ENCODE results near the gene MOB2.

Gene MOB2

DNA sequence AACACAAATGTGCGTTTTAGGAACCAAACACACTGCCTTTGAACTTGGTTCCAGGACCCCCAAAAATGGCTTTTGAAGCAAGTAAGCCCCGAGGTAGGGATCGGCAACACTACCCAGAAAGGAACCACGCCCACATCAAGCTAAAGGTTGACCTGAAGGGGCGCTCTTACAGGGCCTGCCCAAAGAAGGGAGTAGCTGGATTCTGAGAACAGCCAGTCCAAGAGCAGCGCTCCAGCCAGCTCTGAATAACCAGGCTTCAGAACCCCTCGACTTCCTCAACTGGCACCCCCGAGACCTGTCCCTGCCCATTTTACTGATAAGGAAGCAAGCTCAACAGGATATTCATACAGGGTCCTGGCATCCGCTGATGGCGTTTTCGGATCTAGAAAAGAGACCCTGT lies 18.9 kb upstream of the MOB2 start:
- Histone ChIP-seq H3K18ac (ENCODE audit: low read length) (no peak overlapping the region), H2BK12ac (ENCODE audit: low read length) (no peak overlapping the region), H3K4me1 (ENCODE audit: control insufficient read depth in 2 of 2, insufficient read depth in 1 of 2, low read depth in 1 of 2, low read length in 2 of 2) (peaks cover 5 to 22% of the 10 kb centered on the region in 2 donors), H3K27me3 (ENCODE audit: control insufficient read depth in 3 of 3, insufficient read depth in 3 of 3, low read depth in 1 of 3, low read length in 3 of 3) (no peaks in the 10 kb centered on the region), H4K8ac (ENCODE audit: low read depth, low read length) (no peak overlapping the region), H3K23ac (ENCODE audit: low read depth, low read length, poor library complexity) (no peak overlapping the region), H3K4me2 (ENCODE audit: insufficient read depth, low read length, poor library complexity, severe bottlenecking) (no peak overlapping the region), H2BK5ac (ENCODE audit: low read length) (no peak overlapping the region), H3K27ac (replicated peaks; ENCODE audit: low read length) (no peak overlapping the region), H2BK15ac (ENCODE audit: low read length) (no peak overlapping the region), H3K4me3 (ENCODE audit: low read length in 2 of 2) (no peak overlapping the region), H3K79me1 (ENCODE audit: low read depth, low read length) (peaks cover 13% of the 10 kb centered on the region), H2AK5ac (ENCODE audit: low read depth, low read length) (no peak overlapping the region), H2AFZ (ENCODE audit: low read length) (no peak overlapping the region), H3K9me3 (replicated peaks in 1 of 2; ENCODE audit: control insufficient read depth in 2 of 2, insufficient read depth in 1 of 2, low read depth in 1 of 2, low read length in 2 of 2) (no peaks in the 10 kb centered on the region), H3K14ac (ENCODE audit: low read length) (no peak overlapping the region), H2BK120ac (ENCODE audit: low read depth, low read length) (no peak overlapping the region), H3K4ac (ENCODE audit: low read length) (no peak overlapping the region), H4K91ac (ENCODE audit: low read depth, low read length, poor library complexity) (no peak overlapping the region), H3K36me3 (replicated peaks in 1 of 2; ENCODE audit: control insufficient read depth in 2 of 2, insufficient read depth in 2 of 2, low read length in 2 of 2) (no peaks in the 10 kb centered on the region), H3K9ac (ENCODE audit: low read depth, low read length, poor library complexity) (no peak overlapping the region)
- no peak for DNase-seq (ENCODE audit: low spot score)
- WGBS, 2 donors (ENCODE audit: extremely low coverage in 2 of 2, insufficient read length in 2 of 2, insufficient replicate concordance in 1 of 2) = no CpG with 5 or more reads among the region's 11 CpGs

DNA sequence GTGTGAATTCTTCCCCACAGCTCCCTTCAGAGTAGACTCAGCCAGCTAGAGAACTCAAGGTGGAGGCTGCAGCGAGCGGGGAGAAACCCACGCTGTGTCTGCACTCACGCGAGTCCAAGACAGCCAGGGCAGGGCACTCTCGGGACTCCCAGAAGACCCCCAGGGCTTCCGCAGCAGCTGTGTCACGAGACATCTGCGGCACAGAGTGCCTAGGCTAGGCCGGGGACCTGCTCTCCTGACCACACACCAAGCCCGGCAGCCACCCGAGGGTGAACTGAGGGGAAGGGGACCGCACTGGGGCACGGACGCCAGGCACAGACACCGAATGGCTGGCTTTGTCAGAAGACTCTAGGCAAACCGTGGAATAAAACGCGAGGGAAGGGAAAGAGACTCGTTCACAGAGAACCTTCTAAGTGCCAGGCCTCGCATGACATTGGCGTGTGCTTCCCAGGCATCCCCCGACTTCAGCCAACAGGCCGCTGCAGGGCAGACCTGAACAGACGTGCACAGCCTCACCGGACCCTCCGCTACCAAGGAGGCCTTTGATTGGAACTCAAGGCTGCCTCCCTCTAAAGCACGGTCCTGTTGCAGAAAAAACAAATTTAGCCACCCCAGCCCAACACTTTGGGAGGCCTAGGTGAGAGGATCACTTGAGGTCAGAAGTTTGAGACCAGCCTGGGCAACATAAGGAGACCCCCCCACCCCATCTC lies 18.2 kb upstream of the MOB2 start:
- H3K14ac ChIP-seq (ENCODE audit: low read length) = no peak overlapping the region
- DNase-seq (ENCODE audit: low spot score) = no peak
- no peak overlapping the region for H4K91ac ChIP-seq (ENCODE audit: low read depth, low read length, poor library complexity)
- no peaks in the 10 kb centered on the region for H3K9me3 ChIP-seq (replicated peaks in 1 of 2; ENCODE audit: control insufficient read depth in 2 of 2, insufficient read depth in 1 of 2, low read depth in 1 of 2, low read length in 2 of 2)
- H3K4me1 ChIP-seq (ENCODE audit: control insufficient read depth in 2 of 2, insufficient read depth in 1 of 2, low read depth in 1 of 2, low read length in 2 of 2) = peaks cover 5 to 22% of the 10 kb centered on the region in 2 donors
- H3K4me3 ChIP-seq (ENCODE audit: low read length in 2 of 2) = no peak overlapping the region
- H2BK15ac ChIP-seq (ENCODE audit: low read length) = no peak overlapping the region
- peaks cover 17% of the 10 kb centered on the region for H3K79me1 ChIP-seq (ENCODE audit: low read depth, low read length)
- no peak overlapping the region for H2BK120ac ChIP-seq (ENCODE audit: low read depth, low read length)
- H2AK5ac ChIP-seq (ENCODE audit: low read depth, low read length) = peak overlapping the region; percentile 5
- H3K36me3 ChIP-seq (replicated peaks in 1 of 2; ENCODE audit: control insufficient read depth in 2 of 2, insufficient read depth in 2 of 2, low read length in 2 of 2) = peaks cover 0 to 4% of the 10 kb centered on the region in 2 donors
- no peak overlapping the region for H3K4ac ChIP-seq (ENCODE audit: low read length)
- H2BK5ac ChIP-seq (ENCODE audit: low read length) = no peak overlapping the region
- WGBS, 2 donors (ENCODE audit: extremely low coverage in 2 of 2, insufficient read length in 2 of 2, insufficient replicate concordance in 1 of 2) = no CpG with 5 or more reads among the region's 28 CpGs
- H3K27me3 ChIP-seq (ENCODE audit: control insufficient read depth in 3 of 3, insufficient read depth in 3 of 3, low read depth in 1 of 3, low read length in 3 of 3) = no peaks in the 10 kb centered on the region
- no peak overlapping the region for H3K23ac ChIP-seq (ENCODE audit: low read depth, low read length, poor library complexity)
- H3K4me2 ChIP-seq (ENCODE audit: insufficient read depth, low read length, poor library complexity, severe bottlenecking) = no peak overlapping the region
- H3K9ac ChIP-seq (ENCODE audit: low read depth, low read length, poor library complexity) = no peak overlapping the region
- no peak overlapping the region for H4K8ac ChIP-seq (ENCODE audit: low read depth, low read length)
- no peak overlapping the region for H3K18ac ChIP-seq (ENCODE audit: low read length)
- no peak overlapping the region for H2BK12ac ChIP-seq (ENCODE audit: low read length)
- H2AFZ ChIP-seq (ENCODE audit: low read length) = no peak overlapping the region
- no peak overlapping the region for H3K27ac ChIP-seq (replicated peaks; ENCODE audit: low read length)

DNA sequence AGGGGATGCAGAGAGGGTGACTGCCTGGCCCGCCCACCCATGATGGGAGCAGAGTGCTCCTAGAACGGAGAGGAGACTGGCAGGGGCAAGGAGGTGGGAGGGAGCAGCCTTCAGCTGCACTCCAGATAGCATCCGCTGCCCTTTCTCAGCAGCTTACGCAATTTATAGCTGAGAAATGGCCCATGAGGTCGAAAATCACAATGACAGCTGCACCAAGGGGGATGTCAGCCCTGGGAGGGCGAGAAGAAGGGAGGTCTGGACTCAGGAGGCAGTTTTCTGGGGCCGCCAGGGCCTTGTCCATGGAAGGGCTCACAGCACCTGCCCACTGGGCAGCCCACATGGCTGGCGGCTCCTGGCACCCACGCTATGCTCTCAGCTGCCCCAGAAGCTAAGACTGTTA lies 17.6 kb upstream of the MOB2 start:
- WGBS, 2 donors (ENCODE audit: extremely low coverage in 2 of 2, insufficient read length in 2 of 2, insufficient replicate concordance in 1 of 2) = no CpG with 5 or more reads among the region's 9 CpGs
- no peaks in the 10 kb centered on the region for H3K27me3 ChIP-seq (ENCODE audit: control insufficient read depth in 3 of 3, insufficient read depth in 3 of 3, low read depth in 1 of 3, low read length in 3 of 3)
- H3K27ac ChIP-seq (replicated peaks; ENCODE audit: low read length) = no peak overlapping the region
- no peak for DNase-seq (ENCODE audit: low spot score)
- H3K4ac ChIP-seq (ENCODE audit: low read length) = no peak overlapping the region
- no peak overlapping the region for H4K91ac ChIP-seq (ENCODE audit: low read depth, low read length, poor library complexity)
- no peak overlapping the region for H4K8ac ChIP-seq (ENCODE audit: low read depth, low read length)
- no peak overlapping the region for H2BK15ac ChIP-seq (ENCODE audit: low read length)
- H2BK120ac ChIP-seq (ENCODE audit: low read depth, low read length) = no peak overlapping the region
- H2BK5ac ChIP-seq (ENCODE audit: low read length) = no peak overlapping the region
- H3K4me1 ChIP-seq (ENCODE audit: control insufficient read depth in 2 of 2, insufficient read depth in 1 of 2, low read depth in 1 of 2, low read length in 2 of 2) = peaks cover 5 to 22% of the 10 kb centered on the region in 2 donors
- H3K9me3 ChIP-seq (replicated peaks in 1 of 2; ENCODE audit: control insufficient read depth in 2 of 2, insufficient read depth in 1 of 2, low read depth in 1 of 2, low read length in 2 of 2) = no peaks in the 10 kb centered on the region
- H3K4me2 ChIP-seq (ENCODE audit: insufficient read depth, low read length, poor library complexity, severe bottlenecking) = no peak overlapping the region
- peaks cover 23% of the 10 kb centered on the region for H3K79me1 ChIP-seq (ENCODE audit: low read depth, low read length)
- H3K9ac ChIP-seq (ENCODE audit: low read depth, low read length, poor library complexity) = no peak overlapping the region
- H3K18ac ChIP-seq (ENCODE audit: low read length) = peak overlapping the region; percentile 46
- no peak overlapping the region for H2AFZ ChIP-seq (ENCODE audit: low read length)
- peak overlapping the region; percentile 5 for H2AK5ac ChIP-seq (ENCODE audit: low read depth, low read length)
- peak overlapping the region; percentile 2 for H3K14ac ChIP-seq (ENCODE audit: low read length)
- H3K4me3 ChIP-seq (ENCODE audit: low read length in 2 of 2) = no peak overlapping the region
- H2BK12ac ChIP-seq (ENCODE audit: low read length) = no peak overlapping the region
- H3K23ac ChIP-seq (ENCODE audit: low read depth, low read length, poor library complexity) = no peak overlapping the region
- H3K36me3 ChIP-seq (replicated peaks in 1 of 2; ENCODE audit: control insufficient read depth in 2 of 2, insufficient read depth in 2 of 2, low read length in 2 of 2) = peaks cover 0 to 8% of the 10 kb centered on the region in 2 donors

DNA sequence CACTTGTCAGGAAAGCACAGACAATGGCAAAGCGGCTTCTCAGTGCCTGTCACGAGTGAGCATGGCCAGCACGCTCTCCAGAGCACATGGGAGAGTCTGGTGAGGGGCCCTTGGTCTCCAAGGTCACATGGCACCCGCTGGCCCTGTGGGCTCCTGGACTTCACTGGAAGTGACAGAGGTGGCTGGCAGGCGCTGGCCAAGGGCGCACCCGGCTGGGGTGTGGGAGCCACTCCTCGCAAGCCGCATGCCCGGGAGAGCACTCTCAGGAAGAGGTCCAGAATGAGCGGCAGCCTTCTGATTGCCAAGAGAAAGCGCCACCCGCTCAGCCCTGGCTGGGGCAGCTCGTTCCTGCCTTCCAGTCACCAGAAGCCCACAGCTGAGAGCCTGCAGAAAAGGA lies 17.1 kb upstream of the MOB2 start:
- peak overlapping the region; percentile 78 for H3K23ac ChIP-seq (ENCODE audit: low read depth, low read length, poor library complexity)
- no peak overlapping the region for H2BK15ac ChIP-seq (ENCODE audit: low read length)
- no peaks in the 10 kb centered on the region for H3K9me3 ChIP-seq (replicated peaks in 1 of 2; ENCODE audit: control insufficient read depth in 2 of 2, insufficient read depth in 1 of 2, low read depth in 1 of 2, low read length in 2 of 2)
- no peak overlapping the region for H3K9ac ChIP-seq (ENCODE audit: low read depth, low read length, poor library complexity)
- H4K91ac ChIP-seq (ENCODE audit: low read depth, low read length, poor library complexity) = no peak overlapping the region
- peak overlapping the region; percentile 86 for H2AK5ac ChIP-seq (ENCODE audit: low read depth, low read length)
- peaks cover 5 to 22% of the 10 kb centered on the region in 2 donors for H3K4me1 ChIP-seq (ENCODE audit: control insufficient read depth in 2 of 2, insufficient read depth in 1 of 2, low read depth in 1 of 2, low read length in 2 of 2)
- WGBS, 2 donors (ENCODE audit: extremely low coverage in 2 of 2, insufficient read length in 2 of 2, insufficient replicate concordance in 1 of 2) = no CpG with 5 or more reads among the region's 14 CpGs
- H3K36me3 ChIP-seq (replicated peaks in 1 of 2; ENCODE audit: control insufficient read depth in 2 of 2, insufficient read depth in 2 of 2, low read length in 2 of 2) = peaks cover 0 to 8% of the 10 kb centered on the region in 2 donors
- H3K27me3 ChIP-seq (ENCODE audit: control insufficient read depth in 3 of 3, insufficient read depth in 3 of 3, low read depth in 1 of 3, low read length in 3 of 3) = no peaks in the 10 kb centered on the region
- no peak overlapping the region for H2BK5ac ChIP-seq (ENCODE audit: low read length)
- no peak overlapping the region for H2BK12ac ChIP-seq (ENCODE audit: low read length)
- no peak overlapping the region for H3K4me3 ChIP-seq (ENCODE audit: low read length in 2 of 2)
- H3K18ac ChIP-seq (ENCODE audit: low read length) = peak overlapping the region; percentile 44
- H4K8ac ChIP-seq (ENCODE audit: low read depth, low read length) = no peak overlapping the region
- H3K4me2 ChIP-seq (ENCODE audit: insufficient read depth, low read length, poor library complexity, severe bottlenecking) = no peak overlapping the region
- no peak overlapping the region for H2AFZ ChIP-seq (ENCODE audit: low read length)
- H3K27ac ChIP-seq (replicated peaks; ENCODE audit: low read length) = no peak overlapping the region
- no peak for DNase-seq (ENCODE audit: low spot score)
- no peak overlapping the region for H2BK120ac ChIP-seq (ENCODE audit: low read depth, low read length)
- H3K14ac ChIP-seq (ENCODE audit: low read length) = peak overlapping the region; percentile 2
- no peak overlapping the region for H3K4ac ChIP-seq (ENCODE audit: low read length)
- H3K79me1 ChIP-seq (ENCODE audit: low read depth, low read length) = peaks cover 24% of the 10 kb centered on the region
